ENCODE data around the gene BLTP2.

DNA sequence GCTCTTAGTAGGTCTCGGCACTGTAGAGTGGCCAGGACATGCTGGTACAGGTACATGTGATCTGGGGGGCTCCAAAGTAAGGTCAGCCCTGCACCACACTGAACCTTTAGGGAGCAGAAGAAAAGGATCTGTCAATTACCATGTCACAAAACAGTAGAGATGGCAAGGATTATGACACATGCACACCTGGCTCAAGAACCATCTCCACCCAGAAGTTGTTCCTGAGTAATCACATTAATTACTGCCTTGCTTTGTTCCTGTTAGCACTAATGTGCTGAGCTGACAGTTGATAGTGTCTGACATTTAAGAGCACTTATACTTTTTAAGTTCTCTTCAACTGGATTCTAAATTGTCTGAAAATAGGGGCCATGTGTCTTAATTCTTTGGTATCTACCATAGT is 9.5 kb downstream of the BLTP2 start:
- TF ChIP-seq EP300 (IDR thresholded peaks at IDR 0.05; ENCODE audit: low read depth): no peak
- TF ChIP-seq, protein P1, sequence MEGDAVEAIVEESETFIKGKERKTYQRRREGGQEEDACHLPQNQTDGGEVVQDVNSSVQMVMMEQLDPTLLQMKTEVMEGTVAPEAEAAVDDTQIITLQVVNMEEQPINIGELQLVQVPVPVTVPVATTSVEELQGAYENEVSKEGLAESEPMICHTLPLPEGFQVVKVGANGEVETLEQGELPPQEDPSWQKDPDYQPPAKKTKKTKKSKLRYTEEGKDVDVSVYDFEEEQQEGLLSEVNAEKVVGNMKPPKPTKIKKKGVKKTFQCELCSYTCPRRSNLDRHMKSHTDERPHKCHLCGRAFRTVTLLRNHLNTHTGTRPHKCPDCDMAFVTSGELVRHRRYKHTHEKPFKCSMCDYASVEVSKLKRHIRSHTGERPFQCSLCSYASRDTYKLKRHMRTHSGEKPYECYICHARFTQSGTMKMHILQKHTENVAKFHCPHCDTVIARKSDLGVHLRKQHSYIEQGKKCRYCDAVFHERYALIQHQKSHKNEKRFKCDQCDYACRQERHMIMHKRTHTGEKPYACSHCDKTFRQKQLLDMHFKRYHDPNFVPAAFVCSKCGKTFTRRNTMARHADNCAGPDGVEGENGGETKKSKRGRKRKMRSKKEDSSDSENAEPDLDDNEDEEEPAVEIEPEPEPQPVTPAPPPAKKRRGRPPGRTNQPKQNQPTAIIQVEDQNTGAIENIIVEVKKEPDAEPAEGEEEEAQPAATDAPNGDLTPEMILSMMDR (IDR thresholded peaks at IDR 0.05): no peak
- no peak for TF ChIP-seq POLR2A (IDR thresholded peaks at IDR 0.05)

Measured in transverse colon (tissue), 3 donors.